ENCODE measurements around the gene OSBPL9.

The OSBPL9 gene

GRCh38 chr1:51621161-51621560, 4.3 kb downstream of the OSBPL9 start:
- Histone ChIP-seq H3K9me3 (ENCODE audit: control insufficient read depth, insufficient read depth, low read length) (no peaks in the 10 kb centered on the region), H3K9ac (ENCODE audit: low read depth, low read length) (no peak overlapping the region), H3K36me3 (ENCODE audit: insufficient read depth, low read length) (no peaks in the 10 kb centered on the region), H3K4me1 (ENCODE audit: insufficient read depth, low read length) (peaks cover 36% of the 10 kb centered on the region)

GRCh38 chr1:51621841-51622454, 5.1 kb downstream of the OSBPL9 start:
- Histone ChIP-seq H3K4me1 (ENCODE audit: insufficient read depth, low read length) (peaks cover 36% of the 10 kb centered on the region), H3K9me3 (ENCODE audit: control insufficient read depth, insufficient read depth, low read length) (no peaks in the 10 kb centered on the region), H3K36me3 (ENCODE audit: insufficient read depth, low read length) (no peaks in the 10 kb centered on the region), H3K9ac (ENCODE audit: low read depth, low read length) (no peak overlapping the region)

- no peaks in the 10 kb centered on the region for H3K36me3 ChIP-seq (ENCODE audit: insufficient read depth, low read length)
- peaks cover 36% of the 10 kb centered on the region for H3K4me1 ChIP-seq (ENCODE audit: insufficient read depth, low read length)
- no peaks in the 10 kb centered on the region for H3K9me3 ChIP-seq (ENCODE audit: control insufficient read depth, insufficient read depth, low read length)
Measured at GRCh38 chr1:51622455-51622913, 5.6 kb downstream of the OSBPL9 start.

GRCh38 chr1:51623025-51623424, 6.1 kb downstream of the OSBPL9 start:
- Histone ChIP-seq H3K9ac (ENCODE audit: low read depth, low read length) (no peak overlapping the region), H3K36me3 (ENCODE audit: insufficient read depth, low read length) (no peaks in the 10 kb centered on the region), H3K9me3 (ENCODE audit: control insufficient read depth, insufficient read depth, low read length) (no peaks in the 10 kb centered on the region), H3K4me1 (ENCODE audit: insufficient read depth, low read length) (peaks cover 36% of the 10 kb centered on the region)

More at GRCh38 chr1:51622455-51622913, 5.6 kb downstream of the OSBPL9 start:
- no peak overlapping the region for H3K9ac ChIP-seq (ENCODE audit: low read depth, low read length)

DNA sequence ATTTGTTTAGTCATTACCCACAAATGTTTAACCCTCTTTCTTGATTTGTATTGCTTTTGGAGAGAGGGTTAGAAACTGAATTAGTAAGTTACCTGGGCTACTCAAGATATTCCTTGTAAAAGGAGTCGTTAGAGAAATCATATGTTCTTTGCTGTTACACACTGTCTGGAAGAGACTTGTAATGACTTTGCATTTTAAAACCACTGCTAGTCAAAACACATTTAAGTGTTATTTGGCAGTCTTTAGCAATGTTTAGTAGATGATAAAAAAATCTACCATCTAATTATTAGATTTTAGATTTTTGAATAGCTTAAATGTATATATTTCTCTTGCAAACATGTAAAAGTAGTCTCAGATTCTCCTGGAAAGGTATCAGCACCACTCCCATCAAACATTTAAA, 6.6 kb downstream of the OSBPL9 start:
- Histone ChIP-seq H3K4me1 (ENCODE audit: insufficient read depth, low read length) (peaks cover 34% of the 10 kb centered on the region), H3K9ac (ENCODE audit: low read depth, low read length) (no peak overlapping the region), H3K9me3 (ENCODE audit: control insufficient read depth, insufficient read depth, low read length) (no peaks in the 10 kb centered on the region), H3K36me3 (ENCODE audit: insufficient read depth, low read length) (no peaks in the 10 kb centered on the region)

- Histone ChIP-seq H3K9me3 (ENCODE audit: control insufficient read depth, insufficient read depth, low read length) (no peaks in the 10 kb centered on the region), H3K9ac (ENCODE audit: low read depth, low read length) (no peak overlapping the region), H3K4me1 (ENCODE audit: insufficient read depth, low read length) (peaks cover 28% of the 10 kb centered on the region), H3K36me3 (ENCODE audit: insufficient read depth, low read length) (no peaks in the 10 kb centered on the region)
Measured at GRCh38 chr1:51624855-51625254, 8.0 kb downstream of the OSBPL9 start.

- Histone ChIP-seq H3K36me3 (ENCODE audit: insufficient read depth, low read length) (no peaks in the 10 kb centered on the region), H3K9me3 (ENCODE audit: control insufficient read depth, insufficient read depth, low read length) (no peaks in the 10 kb centered on the region), H3K9ac (ENCODE audit: low read depth, low read length) (no peak overlapping the region), H3K4me1 (ENCODE audit: insufficient read depth, low read length) (peaks cover 8% of the 10 kb centered on the region)
Measured at GRCh38 chr1:51627672-51628071, 10.8 kb downstream of the OSBPL9 start.

DNA sequence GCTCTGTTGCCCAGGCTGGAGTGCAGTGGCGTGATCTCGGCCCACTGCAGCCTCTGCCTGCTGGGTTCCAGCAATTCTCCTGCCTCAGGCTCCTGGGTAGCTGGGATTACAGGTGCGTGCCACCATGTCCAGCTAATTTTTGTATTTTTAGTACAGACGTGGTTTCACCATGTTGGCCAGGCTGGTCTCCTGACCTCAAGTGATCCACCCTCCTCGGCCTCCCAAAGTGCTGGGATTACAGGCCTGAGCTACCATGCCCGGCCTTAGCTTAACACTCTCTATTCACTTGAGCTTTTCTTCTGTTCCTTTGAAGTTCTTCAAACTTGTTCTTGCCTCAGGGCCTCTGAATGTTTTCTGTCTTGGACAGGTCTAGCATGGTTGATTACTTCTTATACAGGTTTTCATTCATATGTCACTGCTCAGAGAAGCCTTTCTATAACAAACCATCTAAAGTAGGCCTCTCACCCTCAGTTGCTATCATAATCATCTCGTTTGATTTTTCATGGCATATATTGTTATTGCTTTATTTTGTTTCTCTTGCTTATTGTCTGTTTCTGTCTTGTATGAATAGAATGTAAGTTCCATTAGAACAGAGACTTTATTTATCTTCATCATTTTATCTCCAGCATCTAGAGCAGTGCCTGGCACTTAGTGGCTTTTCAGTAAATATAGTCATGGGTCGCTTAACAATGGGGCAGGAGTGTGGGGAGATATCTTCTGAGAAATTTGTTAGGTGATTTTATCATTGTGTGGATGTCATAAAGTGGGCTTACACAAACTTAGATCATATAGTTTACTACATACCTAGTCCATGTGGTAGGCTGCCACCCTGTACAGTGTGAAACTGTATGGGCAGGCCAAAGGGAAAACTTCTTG, 12.1 kb downstream of the OSBPL9 start:
- Histone ChIP-seq H3K9ac (ENCODE audit: low read depth, low read length) (no peak overlapping the region), H3K4me1 (ENCODE audit: insufficient read depth, low read length) (no peaks in the 10 kb centered on the region), H3K9me3 (ENCODE audit: control insufficient read depth, insufficient read depth, low read length) (no peaks in the 10 kb centered on the region), H3K36me3 (ENCODE audit: insufficient read depth, low read length) (no peaks in the 10 kb centered on the region)

DNA sequence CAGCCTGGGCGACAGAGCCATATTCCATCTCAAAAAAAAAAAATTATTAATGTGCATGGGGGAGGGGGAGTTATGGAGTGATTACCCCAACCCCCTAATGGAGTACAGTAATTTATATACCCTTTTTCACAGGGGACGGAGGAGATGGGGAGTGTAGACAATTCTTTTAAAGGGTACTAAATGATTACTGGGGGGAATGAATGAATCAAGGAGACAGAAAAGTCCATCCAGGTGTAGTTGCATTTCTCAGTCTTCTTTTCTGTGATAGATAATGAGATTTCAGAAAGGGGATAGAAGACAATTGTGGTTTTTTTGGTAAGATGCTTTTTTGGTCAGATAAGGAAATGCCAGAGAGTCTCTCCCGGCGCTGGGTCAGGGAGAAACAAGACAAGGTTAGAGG, 13.0 kb downstream of the OSBPL9 start:
- Histone ChIP-seq H3K9me3 (ENCODE audit: control insufficient read depth, insufficient read depth, low read length) (no peaks in the 10 kb centered on the region), H3K4me1 (ENCODE audit: insufficient read depth, low read length) (no peaks in the 10 kb centered on the region), H3K36me3 (ENCODE audit: insufficient read depth, low read length) (no peaks in the 10 kb centered on the region), H3K9ac (ENCODE audit: low read depth, low read length) (no peak overlapping the region)

GRCh38 chr1:51630393-51630792, 13.5 kb downstream of the OSBPL9 start:
- Histone ChIP-seq H3K9me3 (ENCODE audit: control insufficient read depth, insufficient read depth, low read length) (no peaks in the 10 kb centered on the region), H3K4me1 (ENCODE audit: insufficient read depth, low read length) (no peaks in the 10 kb centered on the region), H3K9ac (ENCODE audit: low read depth, low read length) (no peak overlapping the region), H3K36me3 (ENCODE audit: insufficient read depth, low read length) (no peaks in the 10 kb centered on the region)

- Histone ChIP-seq H3K4me1 (ENCODE audit: insufficient read depth, low read length) (no peaks in the 10 kb centered on the region), H3K9ac (ENCODE audit: low read depth, low read length) (no peak overlapping the region), H3K9me3 (ENCODE audit: control insufficient read depth, insufficient read depth, low read length) (no peaks in the 10 kb centered on the region; the same call in 1 of the 2 replicates), H3K36me3 (ENCODE audit: insufficient read depth, low read length) (no peaks in the 10 kb centered on the region)
Measured at GRCh38 chr1:51630922-51631321, 14.0 kb downstream of the OSBPL9 start.

GRCh38 chr1:51631747-51632146, 14.9 kb downstream of the OSBPL9 start:
- Histone ChIP-seq H3K9me3 (ENCODE audit: control insufficient read depth, insufficient read depth, low read length) (no peaks in the 10 kb centered on the region; the same call in 1 of the 2 replicates), H3K4me1 (ENCODE audit: insufficient read depth, low read length) (peaks cover under 1% of the 10 kb centered on the region; the same call in 1 of the 2 replicates), H3K9ac (ENCODE audit: low read depth, low read length) (no peak overlapping the region), H3K36me3 (ENCODE audit: insufficient read depth, low read length) (no peaks in the 10 kb centered on the region)

GRCh38 chr1:51634618-51635017, 17.7 kb downstream of the OSBPL9 start:
- H3K9ac ChIP-seq (ENCODE audit: low read depth, low read length) = no peak overlapping the region
- no peaks in the 10 kb centered on the region; the same call in 1 of the 2 replicates for H3K9me3 ChIP-seq (ENCODE audit: control insufficient read depth, insufficient read depth, low read length)
- H3K4me1 ChIP-seq (ENCODE audit: insufficient read depth, low read length) = peaks cover 3% of the 10 kb centered on the region; the same call in 1 of the 2 replicates
- H3K36me3 ChIP-seq (ENCODE audit: insufficient read depth, low read length) = no peaks in the 10 kb centered on the region

DNA sequence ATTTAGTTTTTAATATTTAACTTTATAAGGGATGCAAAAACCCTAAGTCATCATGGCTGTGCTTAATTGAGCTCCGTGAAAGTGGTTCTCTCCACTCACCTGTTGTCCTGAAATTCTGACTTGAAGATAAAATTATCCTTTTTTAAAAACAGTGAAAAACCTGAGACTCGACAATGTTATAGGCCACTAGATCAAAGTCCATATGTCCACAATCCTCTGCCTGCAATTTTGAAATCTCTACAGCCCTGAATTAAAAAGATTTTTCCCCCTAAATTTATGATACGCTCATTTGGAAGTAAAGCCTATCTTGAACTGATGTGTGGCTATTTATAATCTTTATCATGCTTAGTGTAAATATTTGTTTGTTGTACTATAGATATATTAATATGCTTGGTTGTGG, 18.7 kb downstream of the OSBPL9 start:
- no peak overlapping the region for H3K9ac ChIP-seq (ENCODE audit: low read depth, low read length)
- H3K9me3 ChIP-seq (ENCODE audit: control insufficient read depth, insufficient read depth, low read length) = no peaks in the 10 kb centered on the region; the same call in 1 of the 2 replicates
- H3K36me3 ChIP-seq (ENCODE audit: insufficient read depth, low read length) = no peaks in the 10 kb centered on the region
- peaks cover 3% of the 10 kb centered on the region; the same call in 1 of the 2 replicates for H3K4me1 ChIP-seq (ENCODE audit: insufficient read depth, low read length)

- Histone ChIP-seq H3K9ac (ENCODE audit: low read depth, low read length) (no peak overlapping the region), H3K9me3 (ENCODE audit: control insufficient read depth, insufficient read depth, low read length) (no peaks in the 10 kb centered on the region; the same call in 1 of the 2 replicates), H3K4me1 (ENCODE audit: insufficient read depth, low read length) (peaks cover 3% of the 10 kb centered on the region; the same call in 1 of the 2 replicates), H3K36me3 (ENCODE audit: insufficient read depth, low read length) (no peaks in the 10 kb centered on the region)
Measured at GRCh38 chr1:51636191-51636590, 19.3 kb downstream of the OSBPL9 start.

All from ES-I3 (cell line).